Measurements from ENCODE around the gene TSPEAR. TPM values are rescaled to one million over a fixed set of nuclear protein-coding genes. Genes with fewer than 3 reads are reported as not detected.
"Not testable (repeated sequence)": the region's sequence is repeated elsewhere in the genome, so short reads cannot be mapped to it uniquely, and the experiment has no call there.

TSPEAR gene
- polyA plus RNA-seq, 1 experiment = not detected

- ChIA-PET CTCF (interaction anchor here (1.2 kb wide), 1 partner anchor 10 kb away, joined by 3 read pairs; no protein-coding TSS in a partner anchor), POLR2A (no interaction called here)
- no peak for DNase-seq (ENCODE audit: low read depth)
- TF ChIP-seq, protein P1, sequence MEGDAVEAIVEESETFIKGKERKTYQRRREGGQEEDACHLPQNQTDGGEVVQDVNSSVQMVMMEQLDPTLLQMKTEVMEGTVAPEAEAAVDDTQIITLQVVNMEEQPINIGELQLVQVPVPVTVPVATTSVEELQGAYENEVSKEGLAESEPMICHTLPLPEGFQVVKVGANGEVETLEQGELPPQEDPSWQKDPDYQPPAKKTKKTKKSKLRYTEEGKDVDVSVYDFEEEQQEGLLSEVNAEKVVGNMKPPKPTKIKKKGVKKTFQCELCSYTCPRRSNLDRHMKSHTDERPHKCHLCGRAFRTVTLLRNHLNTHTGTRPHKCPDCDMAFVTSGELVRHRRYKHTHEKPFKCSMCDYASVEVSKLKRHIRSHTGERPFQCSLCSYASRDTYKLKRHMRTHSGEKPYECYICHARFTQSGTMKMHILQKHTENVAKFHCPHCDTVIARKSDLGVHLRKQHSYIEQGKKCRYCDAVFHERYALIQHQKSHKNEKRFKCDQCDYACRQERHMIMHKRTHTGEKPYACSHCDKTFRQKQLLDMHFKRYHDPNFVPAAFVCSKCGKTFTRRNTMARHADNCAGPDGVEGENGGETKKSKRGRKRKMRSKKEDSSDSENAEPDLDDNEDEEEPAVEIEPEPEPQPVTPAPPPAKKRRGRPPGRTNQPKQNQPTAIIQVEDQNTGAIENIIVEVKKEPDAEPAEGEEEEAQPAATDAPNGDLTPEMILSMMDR (IDR thresholded peaks at IDR 0.05; ENCODE audit: insufficient read depth, low read depth, low read length) = no peak
- Histone ChIP-seq H3K27me3 (ENCODE audit: control insufficient read depth, insufficient read depth, low read length) (no peaks in the 10 kb centered on the region), H3K4me3 (ENCODE audit: low read depth, low read length) (no peak overlapping the region), H3K36me3 (ENCODE audit: control insufficient read depth, insufficient read depth, low read length) (no peaks in the 10 kb centered on the region)
Observed at GRCh38 chr21:44574457-44575306, 136.7 kb downstream of the TSPEAR start.

- H3K4me3 ChIP-seq (ENCODE audit: low read depth, low read length); POLR2A ChIA-PET; DNase-seq (ENCODE audit: low read depth); H3K36me3 ChIP-seq (ENCODE audit: control insufficient read depth, insufficient read depth, low read length); H3K27me3 ChIP-seq (ENCODE audit: control insufficient read depth, insufficient read depth, low read length): not testable (repeated sequence)
- CTCF ChIA-PET = interaction anchor here (0.7 to 1.2 kb wide), 2 partner anchors 11 to 37 kb away, joined by 3 read pairs; no protein-coding TSS in a partner anchor
Observed at GRCh38 chr21:44573630-44574456, 137.5 kb downstream of the TSPEAR start, which contains the start of gene KRTAP10-4. Gene KRTAP10-4, plus strand, starts transcription at chr21:44573729. Its CDS starts 30 bp downstream, at chr21:44573759.

GRCh38 chr21:44572959-44573583 lies 138.3 kb downstream of the TSPEAR start:
- DNase-seq (ENCODE audit: low read depth) = no peak
- CTCF ChIA-PET = interaction anchor here (0.7 kb wide), 1 partner anchor 36 kb away, joined by 3 read pairs; no protein-coding TSS in a partner anchor
- H3K36me3 ChIP-seq (ENCODE audit: control insufficient read depth, insufficient read depth, low read length) = no peaks in the 10 kb centered on the region
- TF ChIP-seq, protein P1 (IDR thresholded peaks at IDR 0.05; ENCODE audit: insufficient read depth, low read depth, low read length) = no peak
- POLR2A ChIA-PET = no interaction called here
- no peaks in the 10 kb centered on the region for H3K27me3 ChIP-seq (ENCODE audit: control insufficient read depth, insufficient read depth, low read length)
- H3K4me3 ChIP-seq (ENCODE audit: low read depth, low read length) = no peak overlapping the region

GRCh38 chr21:44571844-44572782 lies 139.3 kb downstream of the TSPEAR start:
- CTCF ChIA-PET = no interaction called here
- no peaks in the 10 kb centered on the region for H3K27me3 ChIP-seq (ENCODE audit: control insufficient read depth, insufficient read depth, low read length)
- POLR2A ChIA-PET = no interaction called here
- no peak for DNase-seq (ENCODE audit: low read depth)
- no peaks in the 10 kb centered on the region for H3K36me3 ChIP-seq (ENCODE audit: control insufficient read depth, insufficient read depth, low read length)
- H3K4me3 ChIP-seq (ENCODE audit: low read depth, low read length) = no peak overlapping the region
- TF ChIP-seq, protein P1 (IDR thresholded peaks at IDR 0.05; ENCODE audit: insufficient read depth, low read depth, low read length) = no peak

- ChIA-PET POLR2A (no interaction called here), CTCF (no interaction called here)
- DNase-seq (ENCODE audit: low read depth) = no peak
- Histone ChIP-seq H3K4me3 (ENCODE audit: low read depth, low read length) (no peak overlapping the region), H3K36me3 (ENCODE audit: control insufficient read depth, insufficient read depth, low read length) (no peaks in the 10 kb centered on the region), H3K27me3 (ENCODE audit: control insufficient read depth, insufficient read depth, low read length) (no peaks in the 10 kb centered on the region)
- TF ChIP-seq, protein P1 (IDR thresholded peaks at IDR 0.05; ENCODE audit: insufficient read depth, low read depth, low read length) = no peak
Observed at GRCh38 chr21:44571296-44571695, 140.1 kb downstream of the TSPEAR start.

Measured in BJ (cell line).